Gastroesophageal sphincter (tissue), 3 donors: ENCODE data around the gene HES3.

Experiments
- EP300 ChIP-seq: sonication (generic); formaldehyde crosslinking; IDR thresholded peaks from one replicate; pipeline ENCODE4 v1.6.1; 2017; ENCODE audit warnings: antibody characterized with exemption, mild to moderate bottlenecking
- POLR2A ChIP-seq, 2 donors: fragments of 450-650 bp; IDR thresholded peaks; one replicate each; pipeline ENCODE4 v1.6.1; 2017; ENCODE audit warnings: antibody characterized with exemption in 2 of 2, mild to moderate bottlenecking in 2 of 2, moderate library complexity in 1 of 2
- POLR2AphosphoS5 ChIP-seq: sonication (generic); formaldehyde crosslinking; IDR thresholded peaks from one replicate; pipeline ENCODE4 v1.6.1; 2017; ENCODE audit warnings: antibody characterized with exemption
- TF ChIP-seq, protein P1 (sequence below), 4 experiments: fragments of 200-600 bp in 2 of 4; fragments of 450-650 bp in 2 of 4; sonication (generic) in 1 of 4; IDR thresholded peaks; one replicate each; pipeline ENCODE4 v1.5.1; 2017 to 2019; ENCODE audit warnings: antibody characterized with exemption in 4 of 4, mild to moderate bottlenecking in 2 of 4, moderate library complexity in 2 of 4

DNA sequence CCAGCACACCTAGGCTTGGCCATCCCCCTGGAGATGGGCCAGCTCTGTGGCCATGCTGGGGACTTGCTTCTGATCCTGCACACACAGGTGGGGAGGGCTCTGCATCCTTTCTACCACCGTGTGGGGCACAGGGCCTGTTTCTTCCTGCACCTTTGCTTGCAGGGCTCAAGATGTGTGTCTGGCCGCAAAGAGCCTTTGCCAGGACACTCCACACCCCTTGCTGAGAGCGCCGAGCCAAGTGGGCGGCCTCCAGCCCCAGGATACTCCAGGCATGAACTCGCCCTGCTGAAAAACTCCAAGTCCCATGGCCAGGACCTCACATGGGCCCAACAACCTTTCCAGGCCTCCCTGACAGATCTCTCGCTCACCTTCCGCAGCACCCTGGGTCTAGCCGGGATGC is 28.5 kb downstream of the HES3 start:
- TF ChIP-seq, protein P1, sequence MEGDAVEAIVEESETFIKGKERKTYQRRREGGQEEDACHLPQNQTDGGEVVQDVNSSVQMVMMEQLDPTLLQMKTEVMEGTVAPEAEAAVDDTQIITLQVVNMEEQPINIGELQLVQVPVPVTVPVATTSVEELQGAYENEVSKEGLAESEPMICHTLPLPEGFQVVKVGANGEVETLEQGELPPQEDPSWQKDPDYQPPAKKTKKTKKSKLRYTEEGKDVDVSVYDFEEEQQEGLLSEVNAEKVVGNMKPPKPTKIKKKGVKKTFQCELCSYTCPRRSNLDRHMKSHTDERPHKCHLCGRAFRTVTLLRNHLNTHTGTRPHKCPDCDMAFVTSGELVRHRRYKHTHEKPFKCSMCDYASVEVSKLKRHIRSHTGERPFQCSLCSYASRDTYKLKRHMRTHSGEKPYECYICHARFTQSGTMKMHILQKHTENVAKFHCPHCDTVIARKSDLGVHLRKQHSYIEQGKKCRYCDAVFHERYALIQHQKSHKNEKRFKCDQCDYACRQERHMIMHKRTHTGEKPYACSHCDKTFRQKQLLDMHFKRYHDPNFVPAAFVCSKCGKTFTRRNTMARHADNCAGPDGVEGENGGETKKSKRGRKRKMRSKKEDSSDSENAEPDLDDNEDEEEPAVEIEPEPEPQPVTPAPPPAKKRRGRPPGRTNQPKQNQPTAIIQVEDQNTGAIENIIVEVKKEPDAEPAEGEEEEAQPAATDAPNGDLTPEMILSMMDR (IDR thresholded peaks at IDR 0.05): no peak
- TF ChIP-seq POLR2A (IDR thresholded peaks at IDR 0.05) (no peak), POLR2AphosphoS5 (no peak), EP300 (no peak)
